Activated CD8-positive, alpha-beta memory T cell treated with anti-CD3 and anti-CD28 coated beads, Interleukin-2, amount 50 U/mL, for 24 hours (primary cell): ENCODE data around the gene SV2B.

Experiments used
- DNase-seq: peaks from one replicate; pipeline ENCODE4 v3.0.0-alpha.2; 2020; ENCODE audit errors: extremely low read depth

Gene SV2B

GRCh38 chr15:91228383-91228782 lies 128.3 kb downstream of the SV2B start:
- no peak for DNase-seq

GRCh38 chr15:91228890-91229289 lies 128.8 kb downstream of the SV2B start:
- no peak for DNase-seq

DNA sequence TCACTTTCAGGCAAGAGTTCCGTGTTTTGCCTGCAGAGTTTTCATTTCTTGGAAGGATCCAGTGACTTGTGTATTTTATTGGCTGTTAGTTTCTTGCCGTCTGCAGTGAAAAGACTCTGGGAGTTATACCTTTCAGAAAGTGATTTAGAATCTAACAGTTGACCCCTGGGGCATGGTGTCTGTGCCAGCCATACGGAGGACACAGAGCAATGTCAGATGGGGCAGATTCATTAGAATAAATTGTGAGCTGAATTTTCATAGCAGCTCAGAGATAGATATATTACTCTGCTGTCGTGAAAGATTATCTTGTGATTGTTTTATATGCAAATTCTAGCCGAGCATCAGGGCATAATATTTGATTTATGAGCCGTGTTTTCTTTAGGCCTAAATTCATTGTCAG lies 131.6 kb downstream of the SV2B start:
- no peak for DNase-seq

DNA sequence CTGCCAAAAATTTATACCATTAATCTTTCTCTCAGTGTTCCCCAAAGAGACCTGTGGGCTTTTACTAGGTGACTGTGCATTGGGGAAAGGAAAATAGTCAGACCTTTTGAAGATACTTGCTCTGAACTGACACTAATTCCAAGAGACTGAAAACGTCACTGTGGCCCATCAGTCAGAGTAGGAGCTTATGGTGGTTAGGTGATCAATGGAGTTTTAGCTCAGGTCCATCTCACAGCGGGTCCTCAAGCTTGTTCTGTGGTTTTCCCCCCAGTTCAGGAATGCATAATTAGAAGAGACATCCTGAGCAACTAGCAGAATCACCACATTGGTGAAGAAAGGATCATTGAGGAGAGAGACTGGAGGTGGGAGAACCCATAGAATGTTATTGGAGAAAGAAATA lies 134.7 kb downstream of the SV2B start:
- no peak for DNase-seq

- DNase-seq = no peak
Measured at GRCh38 chr15:91235376-91235775, 135.3 kb downstream of the SV2B start.

GRCh38 chr15:91237445-91237844 lies 137.4 kb downstream of the SV2B start:
- no peak for DNase-seq

DNA sequence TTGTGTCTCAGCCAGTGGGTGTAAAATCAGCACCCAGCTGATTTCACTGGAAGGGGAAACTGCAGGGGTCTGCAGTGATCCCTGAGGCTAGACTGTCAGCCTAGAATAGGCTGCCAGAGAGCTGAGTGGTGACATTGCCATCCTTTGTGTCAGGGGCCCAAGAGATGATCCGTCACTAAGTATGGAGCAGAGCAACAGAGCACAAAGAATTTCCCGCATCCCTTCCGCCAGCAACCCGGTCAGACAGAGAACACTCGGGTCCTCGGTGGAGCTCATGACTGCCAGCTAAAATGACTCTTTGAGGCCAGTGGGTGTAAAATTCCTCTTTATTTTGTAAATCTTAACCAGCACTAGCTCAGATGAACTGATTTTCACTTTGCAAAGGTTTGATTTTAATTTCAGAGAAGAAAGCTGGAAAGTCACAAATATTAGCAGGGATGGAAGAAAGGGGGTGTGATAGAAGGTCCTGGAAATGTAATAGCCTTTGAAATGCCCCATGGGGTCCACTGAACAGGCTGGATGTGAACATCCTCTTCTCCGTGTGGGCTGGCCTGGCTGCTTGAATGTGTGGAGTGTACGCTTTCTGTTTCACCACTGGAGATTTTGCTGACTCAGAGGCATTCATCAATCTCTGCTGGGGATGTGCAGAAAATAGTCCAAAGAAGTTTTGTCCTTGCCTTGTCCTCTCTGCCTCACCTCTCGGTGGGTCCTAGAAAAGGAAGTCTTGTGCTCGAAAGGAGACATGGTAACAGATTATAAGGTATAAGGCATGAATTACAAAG lies 138.8 kb downstream of the SV2B start:
- DNase-seq = no peak

GRCh38 chr15:91243826-91244225 lies 143.8 kb downstream of the SV2B start:
- no peak for DNase-seq

- no peak for DNase-seq
Measured at GRCh38 chr15:91244919-91245318, 144.9 kb downstream of the SV2B start.

DNA sequence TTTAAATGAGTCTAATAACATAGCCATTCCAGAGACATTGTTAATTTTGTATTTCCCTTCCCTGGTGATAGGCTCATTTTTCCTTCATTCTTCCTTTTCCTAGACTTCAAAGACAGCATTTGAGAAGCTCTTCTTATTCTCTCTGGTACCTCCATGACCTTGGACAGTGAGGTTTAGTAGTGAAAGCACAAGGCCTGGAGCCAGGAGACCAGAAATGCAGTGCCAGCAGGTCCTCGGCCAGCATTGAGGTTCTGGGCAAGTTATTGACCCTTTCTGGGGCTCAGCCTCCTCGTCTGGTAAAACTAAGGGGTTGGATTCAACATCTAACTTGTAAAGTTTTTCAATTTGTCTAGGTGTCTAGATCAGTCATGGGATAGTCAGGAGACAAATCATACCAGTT lies 146.9 kb downstream of the SV2B start:
- no peak for DNase-seq

DNA sequence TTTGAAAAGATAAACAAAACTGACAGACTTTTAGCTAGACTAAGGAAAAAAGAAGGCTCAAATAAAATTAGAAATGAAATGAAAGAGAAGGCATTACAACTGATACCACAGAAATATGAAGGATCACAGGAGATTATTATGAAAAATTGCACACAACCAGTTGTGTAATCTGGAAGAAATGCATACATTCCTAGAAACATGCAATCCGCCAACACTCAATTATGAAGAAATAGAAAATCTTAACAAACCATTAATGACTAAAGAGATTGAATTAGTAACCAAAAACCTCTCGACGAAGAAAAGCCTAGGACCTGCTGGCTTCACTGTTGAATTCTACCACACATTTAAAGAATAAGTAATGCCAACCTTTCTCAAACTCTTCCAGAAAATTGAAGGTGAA lies 149.5 kb downstream of the SV2B start:
- no peak for DNase-seq

DNA sequence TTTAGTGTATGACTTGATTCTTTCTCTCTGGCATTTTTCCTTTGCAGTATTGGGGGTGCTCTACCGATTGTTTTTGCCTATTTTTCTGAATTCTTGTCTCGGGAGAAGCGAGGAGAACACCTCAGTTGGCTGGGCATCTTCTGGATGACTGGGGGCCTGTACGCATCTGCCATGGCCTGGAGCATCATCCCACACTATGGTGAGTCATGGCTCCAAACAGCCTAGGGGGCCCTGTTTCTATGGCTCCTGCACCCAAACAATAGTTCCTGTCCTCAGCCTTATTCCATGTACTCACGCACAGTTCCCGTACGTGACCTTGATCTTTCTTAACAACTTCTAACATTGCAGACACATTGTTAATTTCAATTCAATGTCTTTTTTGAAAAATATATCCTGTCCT lies 152.3 kb downstream of the SV2B start:
- no peak for DNase-seq

- no peak for DNase-seq
Measured at GRCh38 chr15:91252756-91253155, 152.7 kb downstream of the SV2B start.

GRCh38 chr15:91253605-91254004 lies 153.5 kb downstream of the SV2B start:
- no peak for DNase-seq

GRCh38 chr15:91254766-91255165 lies 154.7 kb downstream of the SV2B start:
- DNase-seq = no peak

DNA sequence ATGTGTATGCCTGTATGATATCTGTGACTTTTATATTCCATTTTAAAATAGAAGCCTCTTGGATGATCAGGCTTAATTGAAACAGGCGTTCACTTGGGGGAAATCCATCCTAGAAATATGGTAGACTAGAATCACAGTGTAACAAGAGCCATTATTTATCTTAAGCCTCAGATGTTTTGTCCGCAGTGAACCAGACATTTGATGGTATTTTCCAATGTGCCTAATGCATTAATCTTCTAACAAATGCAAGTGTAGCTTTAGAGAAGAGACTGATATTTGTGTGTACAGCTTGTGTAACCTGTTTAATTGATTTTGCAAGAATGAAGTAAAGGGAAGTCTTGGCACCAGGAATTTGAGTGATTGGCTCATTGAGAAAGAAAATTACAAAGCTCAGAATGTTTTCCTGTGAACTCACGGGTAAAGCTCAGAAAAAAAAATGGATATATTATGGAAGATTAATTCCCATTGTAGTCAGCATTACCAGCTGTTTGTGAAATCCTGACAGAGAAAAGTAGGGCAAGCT lies 155.7 kb downstream of the SV2B start:
- no peak for DNase-seq

- no peak for DNase-seq
Measured at GRCh38 chr15:91257746-91258414, 157.8 kb downstream of the SV2B start.

GRCh38 chr15:91258415-91258759 lies 158.3 kb downstream of the SV2B start:
- no peak for DNase-seq

DNA sequence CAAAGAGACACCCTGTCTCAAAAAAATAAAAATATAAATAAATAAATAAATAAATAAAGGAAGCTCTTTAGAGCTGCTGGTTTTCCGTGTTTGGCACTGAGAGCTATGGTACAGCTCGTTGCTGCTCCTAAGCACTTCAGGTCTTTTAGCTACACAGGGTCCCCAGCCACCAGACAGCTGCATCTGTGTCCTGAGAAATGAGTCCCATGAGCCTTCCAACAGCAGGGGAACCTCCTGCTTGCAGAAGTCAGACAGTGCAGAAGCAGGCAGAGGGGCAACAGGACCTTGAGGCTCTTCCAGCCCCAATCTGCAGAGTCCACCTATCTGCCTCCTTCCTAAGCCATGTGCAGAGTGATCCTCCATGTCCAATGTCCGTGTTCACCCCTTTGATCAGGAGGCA lies 159.0 kb downstream of the SV2B start:
- DNase-seq = no peak

- no peak for DNase-seq
Measured at GRCh38 chr15:91261345-91261744, 161.3 kb downstream of the SV2B start.

DNA sequence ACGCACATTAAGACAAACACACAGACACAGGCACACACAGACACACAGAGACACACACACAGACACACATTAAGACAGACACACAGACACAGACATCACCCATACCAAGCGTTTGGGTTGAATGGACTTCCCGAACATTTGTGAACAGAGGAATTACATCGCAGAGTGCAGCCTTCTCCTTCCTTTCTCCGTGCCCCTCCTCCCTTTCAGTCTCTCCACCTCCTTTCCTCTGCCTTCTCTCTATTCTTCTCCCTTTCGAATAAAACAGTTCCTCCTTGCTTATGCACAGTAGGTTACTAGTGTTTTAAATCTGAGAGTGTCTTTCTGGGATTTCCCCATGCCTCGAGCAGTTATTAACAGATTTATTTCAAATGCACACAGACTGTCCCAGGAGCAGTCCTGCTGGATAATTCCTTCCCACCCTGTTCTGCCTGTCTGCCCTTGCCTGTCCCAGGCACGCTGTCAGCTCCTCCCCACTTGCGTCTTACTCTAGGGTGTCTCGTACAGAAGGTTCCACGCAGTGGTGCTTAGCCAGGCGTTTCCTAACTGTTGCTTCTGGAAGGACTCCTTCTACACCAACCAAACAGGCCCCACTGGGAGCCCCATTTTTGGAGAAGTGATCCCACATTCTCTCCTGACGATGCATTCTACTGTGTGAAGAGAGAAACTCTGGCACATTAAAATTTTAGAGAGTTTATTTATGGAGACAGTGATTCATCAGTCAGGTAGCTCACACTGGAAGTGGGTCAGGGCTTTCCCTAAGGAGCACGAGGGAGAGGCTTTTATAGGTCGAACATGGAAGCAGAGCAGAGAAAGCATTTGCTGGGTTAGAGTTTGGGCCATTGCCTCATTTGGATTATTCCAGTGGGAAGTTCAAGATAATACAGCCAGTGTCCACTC lies 163.8 kb downstream of the SV2B start:
- DNase-seq = no peak

DNA sequence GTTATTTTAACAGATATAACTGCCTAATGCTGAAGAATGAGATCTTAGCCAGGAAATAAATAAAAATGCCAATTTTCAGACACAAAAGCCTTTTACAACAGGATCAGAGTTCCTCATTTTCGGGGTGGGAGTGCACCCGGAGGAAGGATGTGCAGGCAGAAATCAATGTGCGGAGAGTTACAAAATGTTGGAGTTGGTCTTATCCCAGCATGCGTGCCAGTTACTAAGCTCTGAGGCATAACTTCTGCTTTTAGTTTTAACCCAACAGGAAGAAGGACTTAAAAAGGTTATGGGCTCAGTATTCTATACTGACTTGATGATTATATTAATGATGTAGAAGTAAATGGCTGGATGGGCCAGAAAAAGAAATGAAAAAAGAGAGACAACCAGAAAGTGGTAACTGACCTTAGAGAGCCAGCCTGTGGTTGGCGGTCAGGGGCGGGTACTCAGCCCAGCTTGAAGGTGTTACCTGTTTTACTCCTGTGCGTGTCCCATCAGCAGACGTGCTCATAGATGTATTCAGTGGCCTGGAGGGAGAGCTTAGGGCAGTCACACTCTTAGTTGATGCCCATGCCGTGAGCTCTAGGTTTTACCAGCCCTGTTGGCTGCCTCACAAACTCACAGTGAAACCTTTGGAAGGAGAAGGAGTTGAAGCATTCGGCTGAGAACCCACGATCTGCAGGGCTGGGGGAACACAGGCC lies 164.7 kb downstream of the SV2B start:
- no peak for DNase-seq
